Lung (tissue), 12 donors: ENCODE measurements around the gene CCDC32. TPM values are rescaled to one million over a fixed set of nuclear protein-coding genes. Genes with fewer than 3 reads are reported as not detected.

Source experiments
- ATAC-seq: fragments of 200-7000 bp; cut with Tn5 transposase; one replicate; pipeline ENCODE4 v1.9.1; 2020; ENCODE audit warnings: moderate number of reproducible peaks; ENCODE audit not compliant: insufficient read depth, low FRiP score
- DNase-seq, 3 donors: peaks; one replicate each; pipeline ENCODE4 v3.0.0-alpha.2; 2013 to 2017
- H3K27ac ChIP-seq, 2 donors: one replicate each; pipeline ENCODE4 v1.5.1; 2013; ENCODE audit warnings: mild to moderate bottlenecking in 2 of 2, moderate library complexity in 2 of 2, control low read depth in 1 of 2, inconsistent platforms in 1 of 2, low read depth in 1 of 2, low read length in 1 of 2
- H3K27me3 ChIP-seq, 3 donors: one replicate each; pipeline ENCODE4 v1.5.1; 2013; ENCODE audit warnings: low read length in 2 of 3; ENCODE audit not compliant: control insufficient read depth in 3 of 3, insufficient read depth in 3 of 3
- H3K36me3 ChIP-seq, 4 donors: one replicate each; pipeline ENCODE4 v1.5.1; 2013; ENCODE audit warnings: low read length in 4 of 4, mild to moderate bottlenecking in 1 of 4, moderate library complexity in 1 of 4; ENCODE audit not compliant: control insufficient read depth in 4 of 4, insufficient read depth in 4 of 4
- H3K4me1 ChIP-seq, 5 donors: one replicate each; pipeline ENCODE4 v1.5.1; 2013; ENCODE audit warnings: low read length in 5 of 5, mild to moderate bottlenecking in 2 of 5, moderate library complexity in 1 of 5; ENCODE audit not compliant: control insufficient read depth in 5 of 5, insufficient read depth in 5 of 5
- H3K4me3 ChIP-seq: one replicate; pipeline ENCODE4 v1.5.1; 2013; ENCODE audit warnings: mild to moderate bottlenecking, control low read depth, moderate library complexity
- H3K9ac ChIP-seq, 2 donors: one replicate each; pipeline ENCODE4 v1.5.1; 2013; ENCODE audit warnings: low read length in 2 of 2, control low read depth in 1 of 2; ENCODE audit not compliant: insufficient read depth in 1 of 2
- H3K9me3 ChIP-seq, 4 donors: one replicate each; pipeline ENCODE4 v1.5.1; 2013; ENCODE audit warnings: low read length in 3 of 4, mild to moderate bottlenecking in 1 of 4, moderate library complexity in 1 of 4; ENCODE audit not compliant: control insufficient read depth in 4 of 4, insufficient read depth in 3 of 4
- WGBS, 2 donors: extraction: QIAGEN DNeasy Blood & Tissue Kit; methylation state at CpG; one replicate each; pipeline ENCODE4 v1.1.7; 2013; 5-methylcytosine and 5-hydroxymethylcytosine counted together
- polyA plus RNA-seq, 2 donors: library from polyadenylated mRNA; stranded (reverse); fragments of 200-250 nt; gene quantifications; one replicate each; pipeline ENCODE4 v1.2.1, GENCODE V29; 2013
- total RNA-seq, 2 donors: library from RNA; depleted of rRNA in 1 of 2; stranded (reverse); fragments of >200 nt in 1 of 2; gene quantifications; one replicate each; pipeline ENCODE4 v1.2.1, GENCODE V29; 2014 to 2021
- TF ChIP-seq, protein P1 (sequence below): IDR thresholded peaks from 2 replicates; pipeline ENCODE4 v1.5.1; 2012; ENCODE audit warnings: mild to moderate bottlenecking; ENCODE audit errors: control extremely low read depth, extremely low read depth
- donor health status: control.
- donor health status: control.
- donor health status: Bipolar disorder and iron deficiency.
- donor health status: healthy.
- donor health status: DM: yes; HTN: yes; CAD: no.

The CCDC32 gene
- total and polyA plus RNA-seq, 4 donors: 24.5 to 31.8 (median 30.2) TPM

GRCh38 chr15:40595773-40596172, 30.9 kb upstream of the CCDC32 start:
- Histone ChIP-seq H3K36me3 (no peaks in the 10 kb centered on the region), H3K9ac (no peak overlapping the region), H3K27ac (no peak overlapping the region), H3K9me3 (no peaks in the 10 kb centered on the region), H3K27me3 (no peaks in the 10 kb centered on the region), H3K4me1 (peaks cover 0 to 8% (median 0%) of the 10 kb centered on the region in 5 donors), H3K4me3 (no peak overlapping the region)
- TF ChIP-seq, protein P1, sequence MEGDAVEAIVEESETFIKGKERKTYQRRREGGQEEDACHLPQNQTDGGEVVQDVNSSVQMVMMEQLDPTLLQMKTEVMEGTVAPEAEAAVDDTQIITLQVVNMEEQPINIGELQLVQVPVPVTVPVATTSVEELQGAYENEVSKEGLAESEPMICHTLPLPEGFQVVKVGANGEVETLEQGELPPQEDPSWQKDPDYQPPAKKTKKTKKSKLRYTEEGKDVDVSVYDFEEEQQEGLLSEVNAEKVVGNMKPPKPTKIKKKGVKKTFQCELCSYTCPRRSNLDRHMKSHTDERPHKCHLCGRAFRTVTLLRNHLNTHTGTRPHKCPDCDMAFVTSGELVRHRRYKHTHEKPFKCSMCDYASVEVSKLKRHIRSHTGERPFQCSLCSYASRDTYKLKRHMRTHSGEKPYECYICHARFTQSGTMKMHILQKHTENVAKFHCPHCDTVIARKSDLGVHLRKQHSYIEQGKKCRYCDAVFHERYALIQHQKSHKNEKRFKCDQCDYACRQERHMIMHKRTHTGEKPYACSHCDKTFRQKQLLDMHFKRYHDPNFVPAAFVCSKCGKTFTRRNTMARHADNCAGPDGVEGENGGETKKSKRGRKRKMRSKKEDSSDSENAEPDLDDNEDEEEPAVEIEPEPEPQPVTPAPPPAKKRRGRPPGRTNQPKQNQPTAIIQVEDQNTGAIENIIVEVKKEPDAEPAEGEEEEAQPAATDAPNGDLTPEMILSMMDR: no peak
- DNase-seq (peak in 2 of 3 donors; percentile 20 to 34), ATAC-seq (no peak)
- 77% methylated on average over 5 of the region's 5 CpGs for WGBS, 2 donors

DNA sequence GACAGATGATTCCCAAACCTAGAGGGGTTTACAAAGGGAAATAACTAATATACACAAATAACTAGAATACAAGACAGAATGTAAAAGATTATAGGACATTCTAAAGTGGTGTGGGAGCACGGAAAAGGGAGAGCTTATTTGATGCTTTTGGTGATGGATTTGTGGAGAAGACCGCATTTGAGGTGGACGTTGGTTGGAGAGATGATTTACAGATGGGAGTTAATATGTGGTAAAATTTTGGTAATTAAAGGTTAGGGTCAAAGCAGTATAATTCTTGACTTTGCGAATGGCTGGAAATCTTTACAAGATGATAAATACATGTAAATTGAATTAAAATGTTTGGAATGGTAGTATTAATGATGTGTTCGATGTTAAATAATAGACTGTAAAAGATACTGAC, 30.4 kb upstream of the CCDC32 start:
- Histone ChIP-seq H3K27ac (no peak overlapping the region), H3K27me3 (no peaks in the 10 kb centered on the region), H3K4me1 (peaks cover 0 to 8% (median 0%) of the 10 kb centered on the region in 5 donors), H3K4me3 (no peak overlapping the region), H3K9ac (peak overlapping the region in 1 of 2 donors; percentile 100), H3K9me3 (no peaks in the 10 kb centered on the region), H3K36me3 (no peaks in the 10 kb centered on the region)
- WGBS, 2 donors: 40 to 51% methylated on average over 5 of the region's 5 CpGs
- no peak for ATAC-seq
- no peak for DNase-seq
- TF ChIP-seq, protein P1: no peak

DNA sequence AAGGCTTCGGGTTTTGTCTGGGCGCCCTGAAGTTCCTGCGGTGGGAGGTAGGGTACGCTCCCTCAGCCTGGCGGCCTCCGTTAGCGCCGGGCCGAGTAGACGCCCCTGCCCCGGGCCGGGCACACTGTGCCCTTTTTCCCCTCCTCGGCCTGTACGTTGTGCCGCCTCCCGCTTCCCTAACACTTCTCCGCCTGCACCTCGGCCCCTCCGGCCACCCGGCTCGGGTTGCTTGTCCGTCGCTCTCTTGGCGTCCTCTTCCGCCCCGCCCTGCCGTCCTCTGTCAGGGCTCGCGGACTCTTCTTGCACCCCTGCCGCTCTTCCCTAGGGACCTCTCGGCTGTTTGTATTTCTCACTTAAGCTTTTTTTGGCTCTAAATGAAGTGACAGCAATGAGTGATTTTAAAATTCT, 29.6 kb upstream of the CCDC32 start:
- DNase-seq (peak in 2 of 3 donors; percentile 73 to 78), ATAC-seq (peak; percentile 44)
- TF ChIP-seq, protein P1: no peak
- peaks cover 0 to 1% (median 0%) of the 10 kb centered on the region in 3 donors for H3K27me3 ChIP-seq
- H3K9me3 ChIP-seq: no peaks in the 10 kb centered on the region
- H3K36me3 ChIP-seq: no peaks in the 10 kb centered on the region
- peak overlapping the region; percentile 42 for H3K4me3 ChIP-seq
- 1% methylated on average over 31 of the region's 31 CpGs for WGBS, 2 donors
- peak overlapping the region in 1 of 2 donors; percentile 83 for H3K27ac ChIP-seq
- H3K4me1 ChIP-seq: peaks cover 0 to 8% (median 3%) of the 10 kb centered on the region in 5 donors
- peak overlapping the region; percentile 74 to 100 for H3K9ac ChIP-seq
